Ishikawa (cell line): ENCODE results near the gene SEMA6D.

Experiments
- CREB1 ChIP-seq: IDR thresholded peaks from 2 replicates; pipeline ENCODE4 v1.6.1; 2012; ENCODE audit warnings: low read depth
- EP300 ChIP-seq: IDR thresholded peaks from 2 replicates; pipeline ENCODE4 v1.6.1; 2012; ENCODE audit warnings: borderline replicate concordance
- RAD21 ChIP-seq: IDR thresholded peaks from 2 replicates; pipeline ENCODE4 v1.6.1; 2012; ENCODE audit warnings: low read depth
- TEAD4 ChIP-seq: IDR thresholded peaks from 2 replicates; pipeline ENCODE4 v1.6.1; 2012
- TF ChIP-seq, protein P1 (sequence below): IDR thresholded peaks from 2 replicates; pipeline ENCODE4 v1.6.1; 2012
- TF ChIP-seq, protein P2 (sequence below): IDR thresholded peaks from 2 replicates; pipeline ENCODE4 v1.6.1; 2012; ENCODE audit warnings: low read depth, mild to moderate bottlenecking

- TF ChIP-seq, protein P1, sequence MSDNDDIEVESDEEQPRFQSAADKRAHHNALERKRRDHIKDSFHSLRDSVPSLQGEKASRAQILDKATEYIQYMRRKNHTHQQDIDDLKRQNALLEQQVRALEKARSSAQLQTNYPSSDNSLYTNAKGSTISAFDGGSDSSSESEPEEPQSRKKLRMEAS = no peak
- TF ChIP-seq, protein P2, sequence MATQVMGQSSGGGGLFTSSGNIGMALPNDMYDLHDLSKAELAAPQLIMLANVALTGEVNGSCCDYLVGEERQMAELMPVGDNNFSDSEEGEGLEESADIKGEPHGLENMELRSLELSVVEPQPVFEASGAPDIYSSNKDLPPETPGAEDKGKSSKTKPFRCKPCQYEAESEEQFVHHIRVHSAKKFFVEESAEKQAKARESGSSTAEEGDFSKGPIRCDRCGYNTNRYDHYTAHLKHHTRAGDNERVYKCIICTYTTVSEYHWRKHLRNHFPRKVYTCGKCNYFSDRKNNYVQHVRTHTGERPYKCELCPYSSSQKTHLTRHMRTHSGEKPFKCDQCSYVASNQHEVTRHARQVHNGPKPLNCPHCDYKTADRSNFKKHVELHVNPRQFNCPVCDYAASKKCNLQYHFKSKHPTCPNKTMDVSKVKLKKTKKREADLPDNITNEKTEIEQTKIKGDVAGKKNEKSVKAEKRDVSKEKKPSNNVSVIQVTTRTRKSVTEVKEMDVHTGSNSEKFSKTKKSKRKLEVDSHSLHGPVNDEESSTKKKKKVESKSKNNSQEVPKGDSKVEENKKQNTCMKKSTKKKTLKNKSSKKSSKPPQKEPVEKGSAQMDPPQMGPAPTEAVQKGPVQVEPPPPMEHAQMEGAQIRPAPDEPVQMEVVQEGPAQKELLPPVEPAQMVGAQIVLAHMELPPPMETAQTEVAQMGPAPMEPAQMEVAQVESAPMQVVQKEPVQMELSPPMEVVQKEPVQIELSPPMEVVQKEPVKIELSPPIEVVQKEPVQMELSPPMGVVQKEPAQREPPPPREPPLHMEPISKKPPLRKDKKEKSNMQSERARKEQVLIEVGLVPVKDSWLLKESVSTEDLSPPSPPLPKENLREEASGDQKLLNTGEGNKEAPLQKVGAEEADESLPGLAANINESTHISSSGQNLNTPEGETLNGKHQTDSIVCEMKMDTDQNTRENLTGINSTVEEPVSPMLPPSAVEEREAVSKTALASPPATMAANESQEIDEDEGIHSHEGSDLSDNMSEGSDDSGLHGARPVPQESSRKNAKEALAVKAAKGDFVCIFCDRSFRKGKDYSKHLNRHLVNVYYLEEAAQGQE = no peak
- TF ChIP-seq CREB1 (no peak), RAD21 (no peak), EP300 (no peak), TEAD4 (no peak)
Measured at GRCh38 chr15:47696351-47696750, 21.0 kb upstream of the SEMA6D start.
